Measurements from ENCODE around the gene TCERG1L.

Gene TCERG1L

DNA sequence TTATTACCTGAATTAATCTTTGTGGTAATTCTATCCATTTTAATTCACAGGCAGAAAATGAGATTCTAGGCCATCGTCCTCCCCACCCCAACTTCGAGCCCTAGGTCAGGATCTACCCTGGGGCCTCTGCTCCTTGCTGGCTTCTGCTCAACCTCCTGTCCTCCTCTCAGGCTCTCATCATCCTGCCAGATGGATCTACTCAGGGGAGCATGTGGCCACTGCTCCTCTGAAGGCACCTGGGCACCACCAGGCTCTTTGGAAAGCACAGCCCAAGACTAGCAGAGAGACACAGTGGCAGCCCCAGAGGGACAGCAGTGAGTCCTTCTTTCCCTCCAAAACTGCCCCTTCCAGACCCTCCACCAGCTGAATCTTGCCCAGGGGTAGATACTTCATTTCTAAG, 248.2 kb downstream of the TCERG1L start:
- DNase-seq (ENCODE audit: low read depth, low spot score): no peak
- no peak for TF ChIP-seq CTCF (IDR thresholded peaks at IDR 0.05; ENCODE audit: low read depth, low read length)
- in situ Hi-C loops (cut with HindIII; ENCODE audit: low sequenced_read_pairs): no loop called here
- H3K4me3 ChIP-seq (ENCODE audit: low read depth, low read length): no peak overlapping the region

- in situ Hi-C loops (cut with HindIII; ENCODE audit: low sequenced_read_pairs): no loop called here
- no peak overlapping the region for H3K4me3 ChIP-seq (ENCODE audit: low read depth, low read length)
- no peak for TF ChIP-seq CTCF (IDR thresholded peaks at IDR 0.05; ENCODE audit: low read depth, low read length)
- no peak for DNase-seq (ENCODE audit: low read depth, low spot score)
Measured at GRCh38 chr10:131062621-131063260, 248.8 kb downstream of the TCERG1L start.

DNA sequence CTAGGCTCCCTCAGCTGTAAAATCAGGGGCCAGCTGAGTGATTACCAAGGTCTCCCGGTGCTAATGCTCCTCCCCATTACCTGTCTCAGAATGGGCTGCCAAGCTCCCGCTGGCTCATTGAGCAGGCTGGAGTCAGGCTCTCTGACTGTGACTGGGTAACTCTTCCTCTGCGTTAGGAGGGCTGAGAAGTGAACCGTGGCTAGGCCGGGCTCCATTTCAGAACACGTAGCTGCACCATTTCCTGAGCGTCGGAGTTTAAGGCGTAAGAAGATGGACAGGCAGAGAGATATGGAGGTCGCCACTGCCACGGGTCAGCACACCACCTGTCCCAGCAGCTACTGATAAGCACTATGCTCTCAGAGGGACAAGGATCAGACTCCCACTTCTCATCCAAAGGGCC, 250.3 kb downstream of the TCERG1L start:
- no peak overlapping the region for H3K4me3 ChIP-seq (ENCODE audit: low read depth, low read length)
- in situ Hi-C loops (cut with HindIII; ENCODE audit: low sequenced_read_pairs): no loop called here
- no peak for DNase-seq (ENCODE audit: low read depth, low spot score)
- no peak for TF ChIP-seq CTCF (IDR thresholded peaks at IDR 0.05; ENCODE audit: low read depth, low read length)

DNA sequence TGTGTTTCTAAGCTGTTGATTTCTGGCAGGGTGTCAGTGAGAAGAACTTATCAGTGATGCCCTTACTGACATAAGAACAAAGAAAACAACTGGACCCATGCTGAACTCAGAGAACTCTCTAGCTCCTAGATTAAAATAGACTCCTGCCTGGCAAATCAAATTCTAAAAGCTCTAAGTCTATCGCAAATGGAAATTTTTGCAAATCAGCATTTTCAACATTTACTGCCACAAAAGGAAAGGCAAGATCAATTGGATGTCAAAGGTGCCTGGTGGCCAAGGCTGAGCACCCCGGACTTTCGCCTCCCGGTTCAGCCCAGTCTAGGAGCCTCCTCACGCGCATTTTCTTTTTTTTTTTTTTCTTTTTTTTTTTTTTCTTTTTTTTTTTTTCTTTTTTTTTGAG, 251.6 kb downstream of the TCERG1L start:
- TF ChIP-seq CTCF (IDR thresholded peaks at IDR 0.05; ENCODE audit: low read depth, low read length): no peak
- in situ Hi-C loops (cut with HindIII; ENCODE audit: low sequenced_read_pairs): no loop called here
- no peak overlapping the region for H3K4me3 ChIP-seq (ENCODE audit: low read depth, low read length)
- no peak for DNase-seq (ENCODE audit: low read depth, low spot score)

GRCh38 chr10:131058799-131059198, 252.7 kb downstream of the TCERG1L start:
- DNase-seq (ENCODE audit: low read depth, low spot score): no peak
- H3K4me3 ChIP-seq (ENCODE audit: low read depth, low read length): no peak overlapping the region
- TF ChIP-seq CTCF (IDR thresholded peaks at IDR 0.05; ENCODE audit: low read depth, low read length): no peak
- in situ Hi-C loops (cut with HindIII; ENCODE audit: low sequenced_read_pairs): no loop called here

- no peak for DNase-seq (ENCODE audit: low read depth, low spot score)
- no peak for TF ChIP-seq CTCF (IDR thresholded peaks at IDR 0.05; ENCODE audit: low read depth, low read length)
- in situ Hi-C loops (cut with HindIII; ENCODE audit: low sequenced_read_pairs): no loop called here
- H3K4me3 ChIP-seq (ENCODE audit: low read depth, low read length): no peak overlapping the region
Measured at GRCh38 chr10:131056781-131057180, 254.7 kb downstream of the TCERG1L start.
